Glomerular endothelial cell (primary cell): Measurements from ENCODE around the gene CHIC2. TPM values are rescaled to one million over a fixed set of nuclear protein-coding genes. Genes with fewer than 3 reads are reported as not detected.
"Not testable (repeated sequence)": the region's sequence is repeated elsewhere in the genome, so short reads cannot be mapped to it uniquely, and the experiment has no call there.

Experiments used
- DNase-seq: peaks from one replicate; pipeline ENCODE4 v3.0.0-alpha.2; 2011; ENCODE audit warnings: low read depth, low spot score; ENCODE audit errors: extremely low read depth
- total RNA-seq: library from RNA; depleted of rRNA; stranded (reverse); fragments of >200 nt; gene quantifications from 2 replicates; pipeline ENCODE4 v1.2.3, GENCODE V29; 2015

The CHIC2 gene
- total RNA-seq = 46.9 and 59.4 TPM in 2 replicates

DNA sequence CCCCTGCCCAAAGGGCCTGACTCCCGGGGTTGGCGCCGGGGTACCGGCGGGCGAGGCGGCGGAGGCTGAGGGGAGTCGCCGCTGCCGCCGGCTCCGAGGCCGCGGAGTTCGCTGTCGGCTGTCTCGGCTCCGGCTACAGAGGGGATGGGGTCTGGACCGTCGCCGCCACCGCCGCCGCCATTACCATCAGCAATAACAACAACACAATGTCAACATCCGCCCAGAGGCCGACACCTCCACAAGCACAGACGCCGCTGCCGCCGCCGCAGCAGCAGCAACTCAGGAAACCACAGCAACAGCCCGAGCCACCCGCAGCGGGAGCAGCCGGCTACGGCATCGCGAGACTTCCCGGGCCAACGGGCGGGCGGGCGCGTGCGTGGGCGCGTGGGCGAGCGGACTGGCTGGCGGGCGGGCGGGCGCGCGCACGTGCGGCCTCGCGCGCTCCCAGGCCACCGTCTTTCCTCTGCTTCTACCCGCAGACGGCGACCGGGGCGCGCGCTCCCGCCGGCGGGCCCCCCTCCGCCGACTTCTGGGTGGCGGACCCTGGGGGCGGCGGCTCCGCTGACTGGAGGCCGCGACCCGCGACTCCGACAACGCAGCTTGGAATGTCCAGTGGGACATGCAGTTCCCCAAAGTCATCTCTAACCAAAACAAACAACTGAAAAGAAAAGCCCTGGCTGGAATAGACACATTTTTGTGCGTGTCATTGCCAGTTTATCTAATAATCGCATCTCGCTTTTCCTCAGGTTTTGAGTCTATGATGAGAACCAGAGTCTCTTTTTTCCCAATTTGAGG, at the start of gene CHIC2:
TSS of gene CHIC2 (minus strand) at position 289 of the 795 bp plus-strand sequence. CDS start 305 bp downstream, outside the sequence.
- DNase-seq = no peak

DNA sequence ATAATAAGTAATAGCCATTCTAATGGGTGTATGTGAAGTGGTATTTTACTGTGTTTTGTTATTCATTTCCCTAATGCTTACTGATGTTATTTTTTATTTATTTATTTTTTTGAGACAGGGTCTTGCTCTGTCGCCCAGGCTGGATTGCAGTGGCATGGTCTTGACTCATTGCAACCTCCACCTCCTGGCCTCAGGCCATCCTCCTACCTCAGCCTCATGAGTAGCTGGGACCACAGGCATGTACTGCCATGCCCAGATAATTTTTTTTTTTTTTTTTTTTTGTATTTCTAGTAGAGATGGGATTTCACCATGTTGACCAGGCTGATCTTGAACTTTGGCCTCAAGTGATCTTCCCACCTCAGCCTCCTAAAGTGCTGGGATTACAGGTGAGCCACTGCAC, 48.8 kb upstream of the CHIC2 start:
- not testable (repeated sequence) for DNase-seq

DNA sequence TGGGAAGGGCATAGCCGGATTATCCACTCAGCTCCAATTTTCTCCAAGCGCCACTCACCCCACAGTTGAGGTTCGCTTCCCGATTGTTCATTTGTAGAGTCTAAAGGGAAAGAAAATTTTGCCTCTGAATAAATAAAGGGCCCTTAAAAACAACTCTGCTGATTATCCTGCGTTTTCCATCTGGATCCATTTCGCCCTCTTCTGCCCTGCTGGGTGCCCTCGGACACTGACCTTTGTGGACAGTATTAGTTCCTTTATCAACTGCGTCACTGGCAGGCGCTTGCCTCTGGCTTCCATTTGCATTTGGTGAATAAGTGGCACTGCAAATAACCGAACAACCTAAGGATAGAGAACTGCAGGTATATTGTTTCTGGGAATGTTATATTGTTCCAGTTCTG, 45.6 kb upstream of the CHIC2 start:
- DNase-seq = no peak

DNA sequence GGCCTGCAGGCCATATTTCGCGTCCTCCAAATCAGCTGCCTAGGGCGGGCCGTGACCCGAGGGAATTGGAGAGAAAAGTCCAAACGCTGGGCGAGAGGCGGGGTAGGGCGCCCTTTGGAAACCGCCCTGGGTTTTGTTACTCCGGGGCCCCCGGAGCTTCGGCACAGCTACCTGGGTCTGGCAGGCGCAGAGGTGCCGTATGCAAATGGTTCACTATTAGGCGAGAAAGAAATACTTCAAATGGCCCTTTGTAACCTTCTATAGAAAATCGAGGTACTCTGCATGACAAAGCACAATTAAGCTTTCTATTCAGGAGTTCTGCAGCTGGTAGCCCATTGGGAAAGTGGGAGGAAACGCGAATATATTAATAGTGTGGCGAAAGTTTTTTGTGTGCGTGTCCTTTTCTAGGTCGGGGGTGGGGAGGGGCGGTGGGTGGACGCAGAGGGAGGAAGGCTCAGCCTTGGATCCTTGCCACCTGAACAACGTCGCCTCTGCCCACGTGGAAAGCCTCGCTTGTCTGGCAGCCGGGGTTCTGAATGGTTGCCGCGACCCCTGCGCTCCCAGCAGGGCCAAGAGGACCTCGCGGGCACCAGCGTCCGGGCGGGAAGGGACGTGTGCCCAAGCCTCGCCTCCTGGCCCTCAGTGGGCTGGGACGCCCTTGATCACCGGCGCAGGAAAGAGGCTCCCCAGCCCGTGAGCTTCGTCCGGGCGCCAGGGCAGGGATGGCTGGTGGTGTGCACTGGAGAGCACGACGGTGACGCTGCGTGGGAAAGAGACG, 45.0 kb upstream of the CHIC2 start:
- DNase-seq = no peak

DNA sequence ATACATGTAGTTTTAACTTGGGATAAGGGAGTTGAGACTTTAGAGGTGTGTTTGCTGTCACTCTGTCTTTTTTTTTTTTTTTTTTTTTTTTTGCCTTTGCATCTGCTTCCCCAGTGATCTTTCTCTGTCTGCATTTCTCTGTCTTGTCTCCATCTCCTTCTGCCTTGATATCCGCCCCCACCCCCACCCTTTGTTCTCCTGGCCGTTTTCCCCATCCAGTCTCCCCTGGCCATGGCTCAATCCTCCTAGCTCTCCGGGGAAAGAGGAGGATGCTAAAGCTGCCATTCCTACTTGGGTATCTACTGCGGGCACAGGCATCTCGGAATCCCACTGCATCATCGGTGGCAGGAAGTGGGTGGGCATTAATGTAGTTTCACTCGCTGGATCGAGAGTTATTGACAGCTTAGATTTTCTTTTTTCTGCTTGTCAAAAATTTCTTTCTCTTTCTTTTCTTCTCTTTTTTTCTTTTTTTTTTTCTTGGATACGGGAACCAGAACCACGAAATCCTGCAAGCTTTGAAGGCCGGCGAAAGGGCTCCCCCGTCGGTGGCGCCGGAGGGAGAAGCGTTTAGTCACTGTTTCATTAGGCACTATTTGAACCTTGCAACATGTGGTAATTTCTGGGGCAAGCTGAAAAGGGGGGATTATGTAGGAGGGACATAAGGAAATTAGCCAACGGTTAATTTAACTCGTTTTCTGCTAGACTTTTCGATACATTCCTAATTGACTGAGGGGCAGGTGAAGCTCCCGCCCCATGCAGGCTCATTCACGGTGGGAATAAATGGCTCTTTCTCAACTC, 43.7 kb upstream of the CHIC2 start:
- DNase-seq = no peak

DNA sequence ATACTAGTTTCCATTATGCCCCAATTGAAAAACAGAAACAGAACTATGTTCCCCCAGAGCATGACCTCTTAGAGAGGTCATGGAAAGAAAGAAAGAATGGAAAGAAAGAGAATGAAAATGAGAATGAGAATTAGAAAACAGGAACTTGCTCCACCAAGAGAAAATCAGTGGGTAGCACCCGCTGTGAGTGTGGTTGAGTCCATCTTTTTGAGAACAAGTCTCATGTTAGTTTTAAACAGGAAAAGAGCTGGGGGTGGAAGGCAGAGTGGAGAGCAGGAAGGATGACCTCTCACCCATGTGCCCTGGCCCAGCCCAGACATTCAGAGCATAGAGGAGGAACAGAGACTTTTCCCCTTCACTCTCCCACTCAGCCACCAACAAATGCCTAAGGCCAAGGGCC, 40.5 kb upstream of the CHIC2 start:
- DNase-seq = no peak

DNA sequence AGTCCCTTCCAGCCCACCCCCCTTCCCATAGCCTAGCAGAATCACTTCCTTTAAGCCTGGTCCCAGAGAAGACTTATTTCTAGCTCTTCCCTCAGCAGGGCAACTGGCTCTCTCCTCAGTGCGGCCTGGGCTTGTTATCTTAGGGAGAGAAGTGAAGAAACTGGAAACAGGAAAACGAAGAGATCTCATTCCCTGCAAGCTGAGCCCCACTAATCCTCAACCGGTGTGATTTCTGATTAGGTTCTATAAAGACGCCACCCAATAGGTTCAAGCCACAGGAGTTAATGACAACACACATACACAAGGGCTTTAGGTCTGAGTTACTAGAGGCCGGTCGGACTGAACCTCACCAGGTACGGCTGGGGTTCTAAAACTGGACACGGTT, 38.8 kb upstream of the CHIC2 start:
- DNase-seq = no peak

DNA sequence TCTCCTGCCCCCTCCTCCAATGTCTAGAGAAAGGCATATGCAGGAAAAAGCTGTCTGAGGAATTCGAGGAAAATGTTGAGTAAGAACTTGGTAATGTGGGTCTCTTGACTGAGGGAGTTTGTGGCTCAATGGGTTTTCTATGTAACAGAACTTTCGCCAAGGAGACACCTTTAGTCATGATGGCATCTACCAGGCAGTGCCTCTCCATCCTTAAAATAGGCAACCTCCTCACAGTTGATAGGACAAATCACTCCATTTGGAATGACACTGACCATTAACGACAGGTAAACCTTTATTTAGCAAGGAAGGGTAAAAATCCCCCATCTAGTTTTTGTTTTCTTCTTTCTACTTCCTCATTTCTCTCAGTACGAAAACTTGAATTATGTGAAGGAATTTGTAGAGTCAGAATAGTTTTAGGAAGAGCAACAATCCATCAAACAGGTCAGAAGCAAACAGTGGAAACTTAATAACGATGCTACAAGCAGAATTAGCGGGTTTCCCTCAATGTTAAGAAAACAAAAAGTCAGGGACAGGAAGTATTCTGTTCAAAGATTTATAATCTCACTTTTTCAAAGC, 38.2 kb upstream of the CHIC2 start:
- no peak for DNase-seq

DNA sequence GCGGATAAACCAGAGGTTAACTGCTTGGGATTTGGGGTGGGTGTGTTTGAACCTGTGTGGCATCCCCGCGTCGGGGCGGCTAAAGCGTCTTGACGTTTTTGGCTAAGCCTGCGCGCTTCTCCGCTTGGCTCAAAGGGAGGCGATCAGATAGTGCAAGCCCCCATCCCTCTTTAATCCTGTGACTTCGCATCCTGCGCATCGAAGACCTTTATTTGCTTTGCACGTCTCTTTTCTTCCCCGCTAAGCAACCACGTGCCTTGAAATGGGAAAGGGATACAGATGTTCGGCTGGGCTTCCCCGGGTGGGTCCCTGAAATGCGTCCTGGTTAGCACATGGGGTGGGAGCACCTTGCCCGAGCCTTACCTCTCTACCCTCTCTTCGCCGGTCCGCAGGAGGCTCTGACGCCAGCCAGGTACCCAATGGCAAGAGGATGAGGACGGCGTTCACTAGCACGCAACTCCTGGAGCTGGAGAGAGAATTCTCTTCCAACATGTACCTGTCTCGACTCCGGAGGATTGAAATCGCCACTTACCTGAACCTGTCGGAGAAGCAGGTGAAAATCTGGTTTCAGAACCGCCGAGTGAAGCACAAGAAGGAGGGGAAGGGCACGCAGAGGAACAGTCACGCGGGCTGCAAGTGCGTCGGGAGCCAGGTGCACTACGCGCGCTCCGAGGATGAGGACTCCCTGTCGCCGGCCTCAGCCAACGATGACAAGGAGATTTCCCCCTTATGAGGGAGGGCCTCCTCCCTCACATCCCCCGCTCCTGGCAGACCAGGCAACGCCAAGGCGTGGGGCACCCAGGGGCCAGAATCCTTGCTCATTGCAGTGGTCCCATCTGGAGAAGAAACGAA, 37.0 kb upstream of the CHIC2 start:
- DNase-seq = no peak

DNA sequence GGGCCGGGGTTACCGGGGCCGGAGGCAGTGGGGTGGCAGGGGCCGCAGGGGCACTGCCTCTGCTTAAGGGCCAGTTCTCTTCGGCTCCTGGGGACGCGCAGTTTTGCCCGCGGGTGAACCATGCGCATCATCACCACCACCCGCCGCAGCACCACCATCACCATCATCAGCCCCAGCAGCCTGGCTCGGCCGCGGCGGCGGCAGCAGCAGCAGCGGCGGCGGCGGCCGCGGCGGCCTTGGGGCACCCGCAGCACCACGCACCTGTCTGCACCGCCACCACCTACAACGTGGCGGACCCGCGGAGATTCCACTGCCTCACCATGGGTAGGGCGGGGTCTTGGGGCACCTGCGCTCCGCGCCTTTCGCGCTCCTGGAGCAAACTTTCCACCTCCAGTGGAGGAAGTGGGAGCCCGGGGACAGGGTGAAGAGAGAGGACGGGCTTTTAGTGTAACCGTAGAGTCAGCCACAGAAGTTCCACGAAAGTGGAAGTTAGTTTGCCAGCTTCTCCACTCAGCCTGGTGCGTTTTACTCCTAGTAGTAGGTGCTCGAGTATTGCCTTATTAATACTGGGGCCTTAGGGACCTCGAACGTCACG, 36.3 kb upstream of the CHIC2 start:
- DNase-seq = no peak

DNA sequence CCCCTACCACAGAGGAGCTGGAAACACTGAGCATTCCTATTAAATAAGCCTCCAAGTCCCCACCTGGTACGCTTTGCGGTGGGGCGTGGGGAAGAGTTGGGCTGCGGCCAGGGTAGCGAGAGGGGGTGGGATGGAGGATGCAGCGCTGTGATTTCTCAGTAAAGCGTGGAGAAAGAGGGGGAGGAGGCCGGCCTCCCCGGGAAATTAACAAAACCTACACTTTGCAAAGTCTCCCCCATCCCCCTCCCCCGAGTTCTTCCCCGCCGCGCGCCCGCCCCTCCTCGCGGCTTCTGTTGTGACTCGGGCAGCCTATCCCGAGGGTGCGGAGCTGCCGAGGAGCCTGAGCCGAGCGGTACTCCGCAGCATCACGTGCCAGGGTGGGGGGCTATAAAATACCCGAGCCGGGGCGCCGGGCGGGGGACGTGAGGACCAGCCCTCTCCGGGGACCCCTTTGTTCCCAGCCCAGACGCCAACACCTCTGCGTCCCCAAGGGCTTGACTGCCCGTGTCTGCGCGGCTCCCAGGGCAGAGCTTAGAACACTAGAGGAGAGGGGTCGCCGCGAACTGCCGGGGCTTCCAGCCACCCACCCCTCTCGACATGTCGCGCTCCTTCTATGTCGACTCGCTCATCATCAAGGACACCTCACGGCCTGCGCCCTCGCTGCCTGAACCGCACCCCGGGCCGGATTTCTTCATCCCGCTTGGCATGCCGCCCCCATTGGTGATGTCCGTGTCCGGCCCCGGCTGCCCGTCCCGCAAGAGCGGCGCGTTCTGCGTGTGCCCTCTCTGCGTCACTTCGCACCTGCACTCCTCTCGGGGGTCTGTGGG, 35.6 kb upstream of the CHIC2 start, which contains the start of gene GSX2:
TSS of gene GSX2 (plus strand) at position 416 of the 827 bp plus-strand sequence. CDS start at position 598, 182 bp downstream.
- no peak for DNase-seq

DNA sequence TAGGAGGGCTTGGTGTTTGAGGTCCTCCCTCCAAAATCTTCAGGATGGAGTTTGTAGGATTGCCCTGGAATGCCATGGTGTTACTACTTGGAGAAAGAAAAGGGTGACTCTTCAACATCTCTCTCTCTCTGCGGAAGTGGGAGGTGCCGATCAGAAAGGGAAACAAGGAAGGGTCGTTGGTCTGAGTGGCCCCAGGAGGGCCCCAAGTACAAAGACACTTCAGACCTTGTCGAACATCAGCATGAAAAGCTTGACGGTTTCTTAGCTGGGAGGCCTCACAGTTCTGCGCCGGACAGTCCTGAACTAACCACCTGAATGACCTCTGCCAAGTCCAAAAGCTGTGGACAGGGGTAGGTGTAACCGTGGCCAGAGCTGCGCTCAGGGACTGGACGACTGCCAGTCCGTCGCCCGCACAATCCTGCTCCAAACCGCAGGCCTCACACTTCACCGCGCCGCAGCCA, 34.9 kb upstream of the CHIC2 start:
- no peak for DNase-seq

DNA sequence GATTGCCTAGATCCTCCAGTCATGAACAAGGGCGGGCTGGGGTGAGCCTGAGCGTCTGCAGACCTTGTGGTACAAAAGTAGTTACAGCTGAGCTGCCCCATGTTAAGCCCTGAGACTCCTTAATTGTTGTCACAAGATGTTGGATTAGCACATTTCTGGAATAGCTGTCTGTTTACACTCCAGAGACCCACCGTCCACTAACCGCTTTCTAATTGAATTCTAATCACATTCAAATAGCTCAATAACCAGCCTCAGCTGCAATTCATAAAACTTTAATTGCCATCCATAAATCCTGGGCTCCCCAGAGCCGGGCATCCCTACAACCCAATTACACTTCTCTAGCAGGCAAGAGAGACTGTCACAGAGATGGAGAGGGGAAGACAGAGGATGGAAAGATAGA, 34.0 kb upstream of the CHIC2 start:
- no peak for DNase-seq

DNA sequence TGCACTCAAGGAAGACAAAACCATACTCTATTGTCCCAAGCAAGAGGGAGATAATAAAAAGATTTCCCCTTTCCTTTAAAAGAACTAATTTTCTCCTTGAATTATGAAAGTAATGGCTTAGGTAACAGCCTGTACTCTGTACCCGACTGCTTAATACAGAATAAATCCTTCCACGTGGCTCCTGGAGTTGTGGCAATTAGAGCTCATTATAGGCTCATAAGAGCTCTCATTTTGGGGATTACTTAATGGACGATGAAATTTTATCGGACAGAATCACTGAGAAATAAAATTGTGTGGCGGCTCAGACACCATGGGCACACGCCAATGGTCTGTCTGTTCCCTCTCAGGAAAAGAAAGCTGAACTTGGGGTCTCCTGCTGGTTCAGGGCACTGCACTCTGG, 32.7 kb upstream of the CHIC2 start:
- no peak for DNase-seq

DNA sequence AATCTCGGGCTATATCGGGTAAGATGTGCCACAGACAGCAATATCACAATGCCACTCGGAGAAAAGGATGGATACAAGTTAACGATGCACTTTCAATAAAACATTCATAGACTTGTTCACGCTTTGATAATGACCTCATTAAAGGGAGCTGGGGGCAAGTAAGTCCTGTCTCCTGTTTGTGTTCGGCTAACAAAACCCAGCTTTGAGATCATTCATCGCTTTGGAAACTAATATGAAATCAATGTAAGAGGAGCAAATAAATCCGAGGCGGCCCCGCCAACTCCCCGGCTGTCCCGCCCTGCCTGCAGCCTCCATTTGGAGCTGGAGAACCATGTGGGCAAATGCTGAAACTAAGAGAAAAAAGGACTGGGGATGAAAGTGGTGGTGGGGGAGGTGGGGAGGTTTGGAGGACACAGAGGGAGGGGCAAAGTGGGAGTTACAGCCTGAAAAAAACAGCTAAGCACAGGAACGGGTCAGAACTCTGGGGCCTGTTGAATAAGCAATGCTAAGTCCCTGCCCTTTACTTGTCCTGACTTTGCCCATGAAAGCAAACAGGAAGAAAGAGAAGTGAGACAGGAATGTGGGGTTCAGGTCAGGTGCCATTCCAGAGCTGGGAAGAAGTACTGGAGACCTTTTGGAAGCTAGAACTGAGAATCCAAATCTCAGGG, 32.0 kb upstream of the CHIC2 start:
- no peak for DNase-seq

DNA sequence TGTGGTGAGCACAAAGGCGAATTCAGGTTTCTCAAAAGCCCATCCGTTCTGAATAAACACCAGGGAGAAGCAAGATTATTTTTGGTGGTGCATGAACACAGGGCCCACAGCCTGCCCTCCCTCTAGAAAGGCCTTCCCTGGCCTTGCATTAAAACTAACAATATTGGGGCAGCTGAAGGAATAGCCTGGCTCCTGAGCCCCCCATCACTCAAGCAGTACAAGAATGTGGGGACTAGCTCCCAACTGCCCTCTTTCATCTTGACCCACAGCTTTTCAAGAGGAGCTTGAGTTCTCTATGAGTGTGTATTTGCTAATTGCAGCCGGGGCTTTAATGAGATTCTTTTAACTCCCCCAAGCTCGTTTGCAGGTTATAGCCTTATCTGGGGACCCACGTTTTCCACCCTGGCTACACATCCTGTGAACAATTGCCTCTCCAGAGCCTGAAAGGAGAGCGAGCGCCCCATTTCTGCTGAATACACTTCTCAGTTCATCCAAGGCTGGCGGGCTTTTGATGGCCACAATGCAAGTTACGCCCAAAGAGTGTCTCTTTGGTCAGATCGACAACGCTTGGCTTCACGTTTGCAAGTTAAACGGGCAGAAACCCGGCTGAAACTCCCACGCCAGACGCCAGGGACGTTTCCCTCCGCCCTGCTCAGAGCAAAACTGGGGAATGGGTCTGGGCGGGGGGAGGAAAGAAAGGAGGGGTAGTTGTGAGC, 30.9 kb upstream of the CHIC2 start:
- DNase-seq = no peak

DNA sequence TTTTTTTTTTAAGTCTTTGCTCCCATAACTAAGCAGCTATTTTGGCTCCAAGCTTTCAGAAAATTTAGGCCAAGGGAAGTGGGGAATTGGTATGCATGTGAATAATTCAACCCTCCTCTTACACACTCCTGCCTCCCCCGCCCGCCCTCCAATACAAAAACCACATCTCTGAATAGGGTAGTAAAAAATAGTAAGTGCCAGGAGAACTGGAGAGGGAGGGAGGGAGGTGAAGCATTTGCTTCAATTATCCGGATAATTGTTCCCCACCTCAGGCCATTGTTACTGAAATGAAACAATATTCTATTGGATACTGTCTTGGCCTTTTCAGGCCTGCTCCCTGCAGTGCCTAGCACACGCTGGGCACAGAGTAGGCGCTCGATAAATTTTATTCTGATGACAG, 30.0 kb upstream of the CHIC2 start:
- DNase-seq = no peak
